ENCODE results near the gene UBR4. TPM values are rescaled to one million over a fixed set of nuclear protein-coding genes. Genes with fewer than 3 reads are reported as not detected.

The UBR4 gene
- polyA plus RNA-seq, 1 donor (not counting 4 experiments of a cell fraction or from before 2014, with no cell fraction given): 39.0 TPM

DNA sequence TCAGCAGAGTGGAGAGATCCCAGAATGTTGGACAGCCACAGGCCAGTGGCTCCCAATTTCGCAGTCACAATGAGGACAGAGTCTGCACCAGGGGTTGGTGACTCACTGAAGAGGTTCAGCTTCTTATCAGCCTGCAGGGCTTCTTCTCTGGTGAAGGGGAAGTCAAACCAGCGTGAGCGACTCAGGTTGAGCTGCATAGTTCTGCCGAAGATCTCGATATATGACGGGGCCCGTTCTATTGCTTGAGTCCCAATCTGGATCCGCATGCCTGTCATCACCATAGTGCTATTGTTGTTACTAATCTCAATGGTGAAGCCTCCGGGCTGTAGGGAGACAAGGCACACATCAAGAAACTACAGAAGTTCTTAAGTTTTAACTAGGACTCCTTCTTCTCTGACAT lies 58.5 kb downstream of the UBR4 start:
- Histone ChIP-seq H3K27ac (ENCODE audit: control insufficient read depth, insufficient read depth, low read length) (no peak overlapping the region), H3K9me1 (ENCODE audit: control insufficient read depth, extremely low read depth, insufficient read depth, low read length) (no peaks in the 10 kb centered on the region), H3K27me3 (ENCODE audit: control insufficient read depth, extremely low read depth, insufficient read depth, low read length) (no peaks in the 10 kb centered on the region), H3K9ac (ENCODE audit: control insufficient read depth, extremely low read depth, insufficient read depth, low read length) (no peak overlapping the region), H3K4me2 (ENCODE audit: control insufficient read depth, extremely low read depth, insufficient read depth, low read depth, low read length) (no peak overlapping the region), H3K4me1 (ENCODE audit: control insufficient read depth, extremely low read depth, insufficient read depth, low read length) (no peaks in the 10 kb centered on the region), H3K9me3 (ENCODE audit: control insufficient read depth, low read depth, low read length) (no peaks in the 10 kb centered on the region), H3K79me2 (ENCODE audit: control insufficient read depth, insufficient read depth, low read length) (no peaks in the 10 kb centered on the region), H3K4me3 (ENCODE audit: control insufficient read depth in 2 of 3, extremely low read depth in 1 of 3, insufficient read depth in 2 of 3, low read depth in 1 of 3, low read length in 3 of 3) (no peak overlapping the region), H2AFZ (ENCODE audit: control insufficient read depth, low read length) (no peak overlapping the region), H4K20me1 (ENCODE audit: control insufficient read depth, extremely low read depth, insufficient read depth, low read length) (no peaks in the 10 kb centered on the region), H3K36me3 (ENCODE audit: control insufficient read depth in 2 of 2, extremely low read depth in 1 of 2, insufficient read depth in 2 of 2, low read length in 2 of 2) (peaks cover 62 to 66% of the 10 kb centered on the region in 2 experiments)
- dilution Hi-C loops (cut with MboI; ENCODE audit: extremely low pct_ligation_motif_present, low sequenced_read_pairs): no loop called here
- no peak for FAIRE-seq
- TF ChIP-seq, protein P1, sequence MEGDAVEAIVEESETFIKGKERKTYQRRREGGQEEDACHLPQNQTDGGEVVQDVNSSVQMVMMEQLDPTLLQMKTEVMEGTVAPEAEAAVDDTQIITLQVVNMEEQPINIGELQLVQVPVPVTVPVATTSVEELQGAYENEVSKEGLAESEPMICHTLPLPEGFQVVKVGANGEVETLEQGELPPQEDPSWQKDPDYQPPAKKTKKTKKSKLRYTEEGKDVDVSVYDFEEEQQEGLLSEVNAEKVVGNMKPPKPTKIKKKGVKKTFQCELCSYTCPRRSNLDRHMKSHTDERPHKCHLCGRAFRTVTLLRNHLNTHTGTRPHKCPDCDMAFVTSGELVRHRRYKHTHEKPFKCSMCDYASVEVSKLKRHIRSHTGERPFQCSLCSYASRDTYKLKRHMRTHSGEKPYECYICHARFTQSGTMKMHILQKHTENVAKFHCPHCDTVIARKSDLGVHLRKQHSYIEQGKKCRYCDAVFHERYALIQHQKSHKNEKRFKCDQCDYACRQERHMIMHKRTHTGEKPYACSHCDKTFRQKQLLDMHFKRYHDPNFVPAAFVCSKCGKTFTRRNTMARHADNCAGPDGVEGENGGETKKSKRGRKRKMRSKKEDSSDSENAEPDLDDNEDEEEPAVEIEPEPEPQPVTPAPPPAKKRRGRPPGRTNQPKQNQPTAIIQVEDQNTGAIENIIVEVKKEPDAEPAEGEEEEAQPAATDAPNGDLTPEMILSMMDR (optimal IDR thresholded peaks at IDR 0.05 in 1 of 3, IDR thresholded peaks at IDR 0.05 in 1 of 3, conservative IDR thresholded peaks at IDR 0.05 in 1 of 3; ENCODE audit: extremely low read depth in 1 of 3, insufficient read depth in 2 of 3, low read length in 3 of 3): no peak
- no peak for TF ChIP-seq EZH2 (IDR thresholded peaks at IDR 0.05; ENCODE audit: low read length)
- DNase-seq (ENCODE audit: low read depth, low spot score): no peak

DNA sequence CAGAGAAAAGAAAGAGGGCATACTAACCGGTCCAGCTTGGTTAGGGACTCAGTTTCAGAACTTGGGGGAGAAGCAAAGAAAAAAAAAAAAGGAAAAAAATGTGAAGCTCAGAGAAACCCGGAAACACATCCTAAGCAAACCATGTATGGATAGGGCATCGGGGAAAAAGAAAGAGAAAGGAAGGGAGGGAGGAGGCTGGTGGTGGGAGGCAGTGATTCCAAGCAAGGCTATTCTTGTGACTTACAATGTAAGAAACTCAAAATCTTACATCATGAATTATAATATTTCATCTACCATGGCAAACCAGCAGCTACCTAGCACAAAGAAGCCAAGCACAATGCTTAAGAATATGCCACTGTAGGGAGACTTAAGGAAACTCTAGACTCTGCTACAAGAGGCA lies 60.3 kb downstream of the UBR4 start:
- Histone ChIP-seq H3K36me3 (ENCODE audit: control insufficient read depth in 2 of 2, extremely low read depth in 1 of 2, insufficient read depth in 2 of 2, low read length in 2 of 2) (peaks cover 62 to 67% of the 10 kb centered on the region in 2 experiments), H3K4me1 (ENCODE audit: control insufficient read depth, extremely low read depth, insufficient read depth, low read length) (no peaks in the 10 kb centered on the region), H3K9ac (ENCODE audit: control insufficient read depth, extremely low read depth, insufficient read depth, low read length) (no peak overlapping the region), H3K79me2 (ENCODE audit: control insufficient read depth, insufficient read depth, low read length) (no peaks in the 10 kb centered on the region), H3K4me2 (ENCODE audit: control insufficient read depth, extremely low read depth, insufficient read depth, low read depth, low read length) (no peak overlapping the region), H3K9me3 (ENCODE audit: control insufficient read depth, low read depth, low read length) (no peaks in the 10 kb centered on the region), H3K9me1 (ENCODE audit: control insufficient read depth, extremely low read depth, insufficient read depth, low read length) (no peaks in the 10 kb centered on the region), H3K27ac (ENCODE audit: control insufficient read depth, insufficient read depth, low read length) (no peak overlapping the region), H4K20me1 (ENCODE audit: control insufficient read depth, extremely low read depth, insufficient read depth, low read length) (no peaks in the 10 kb centered on the region), H2AFZ (ENCODE audit: control insufficient read depth, low read length) (no peak overlapping the region), H3K4me3 (ENCODE audit: control insufficient read depth in 2 of 3, extremely low read depth in 1 of 3, insufficient read depth in 2 of 3, low read depth in 1 of 3, low read length in 3 of 3) (no peak overlapping the region), H3K27me3 (ENCODE audit: control insufficient read depth, extremely low read depth, insufficient read depth, low read length) (no peaks in the 10 kb centered on the region)
- TF ChIP-seq, protein P1 (optimal IDR thresholded peaks at IDR 0.05 in 1 of 3, IDR thresholded peaks at IDR 0.05 in 1 of 3, conservative IDR thresholded peaks at IDR 0.05 in 1 of 3; ENCODE audit: extremely low read depth in 1 of 3, insufficient read depth in 2 of 3, low read length in 3 of 3): no peak
- TF ChIP-seq EZH2 (IDR thresholded peaks at IDR 0.05; ENCODE audit: low read length): no peak
- FAIRE-seq (no peak), DNase-seq (ENCODE audit: low read depth, low spot score) (no peak)
- dilution Hi-C loops (cut with MboI; ENCODE audit: extremely low pct_ligation_motif_present, low sequenced_read_pairs): no loop called here

Data from keratinocyte (primary cell).